Keratinocyte (primary cell): ENCODE measurements around the gene SMPDL3A. TPM values are rescaled to one million over a fixed set of nuclear protein-coding genes. Genes with fewer than 3 reads are reported as not detected.

ENCODE experiments used
- DNase-seq: peaks from one replicate; pipeline ENCODE4 v3.0.0-alpha.2; 2011; ENCODE audit warnings: low read depth, missing footprints, low spot score
- FAIRE-seq: peaks from 2 replicates; lab custom pipeline; 2011; peaks lifted over from hg19 to GRCh38; lab: Jason Lieb, UNC
- H2AFZ ChIP-seq: 2 replicates; pipeline ENCODE4 v1.6.0; 2012; ENCODE audit warnings: low read length, control low read depth, inconsistent platforms; ENCODE audit not compliant: control insufficient read depth
- H3K27ac ChIP-seq: 2 replicates; pipeline ENCODE4 v1.5.1; 2011; ENCODE audit warnings: low read length; ENCODE audit not compliant: control insufficient read depth, insufficient read depth
- H3K27me3 ChIP-seq: 3 replicates; pipeline ENCODE4 v1.6.0; 2011; ENCODE audit warnings: low read length; ENCODE audit not compliant: control insufficient read depth, insufficient read depth; ENCODE audit errors: extremely low read depth
- H3K36me3 ChIP-seq, 2 experiments: 2 replicates in 1 of 2; 3 replicates in 1 of 2; pipeline ENCODE4 v1.5.1; 2011; ENCODE audit warnings: low read length in 2 of 2, mild to moderate bottlenecking in 1 of 2; ENCODE audit not compliant: control insufficient read depth in 2 of 2, insufficient read depth in 2 of 2; ENCODE audit errors: extremely low read depth in 1 of 2
- H3K4me1 ChIP-seq: 3 replicates; pipeline ENCODE4 v1.5.1; 2011; ENCODE audit warnings: low read length; ENCODE audit not compliant: control insufficient read depth, insufficient read depth; ENCODE audit errors: extremely low read depth
- H3K4me2 ChIP-seq: 3 replicates; pipeline ENCODE4 v1.6.0; 2011; ENCODE audit warnings: low read depth, low read length; ENCODE audit not compliant: control insufficient read depth, insufficient read depth; ENCODE audit errors: extremely low read depth
- H3K4me3 ChIP-seq, 3 experiments: fragments of 200-600 bp in 1 of 3; sonication (generic) in 1 of 3; 2 replicates in 2 of 3; 3 replicates in 1 of 3; pipeline ENCODE4 v1.5.1; 2011 to 2016; ENCODE audit warnings: low read length in 3 of 3, mild to moderate bottlenecking in 3 of 3, control low read depth in 2 of 3, inconsistent platforms in 1 of 3, low read depth in 1 of 3, mixed read lengths in 1 of 3, mixed run types in 1 of 3, moderate library complexity in 1 of 3; ENCODE audit not compliant: control insufficient read depth in 2 of 3, insufficient read depth in 2 of 3; ENCODE audit errors: extremely low read depth in 1 of 3
- H3K79me2 ChIP-seq: 2 replicates; pipeline ENCODE4 v1.6.0; 2012; ENCODE audit warnings: low read length; ENCODE audit not compliant: control insufficient read depth, insufficient read depth
- H3K9ac ChIP-seq: 3 replicates; pipeline ENCODE4 v1.6.0; 2011; ENCODE audit warnings: low read length; ENCODE audit not compliant: control insufficient read depth, insufficient read depth; ENCODE audit errors: extremely low read depth
- H3K9me1 ChIP-seq: 3 replicates; pipeline ENCODE4 v1.6.0; 2011; ENCODE audit warnings: low read length; ENCODE audit not compliant: control insufficient read depth, insufficient read depth; ENCODE audit errors: extremely low read depth
- H3K9me3 ChIP-seq: 2 replicates; pipeline ENCODE4 v1.5.1; 2012; ENCODE audit warnings: low read depth, low read length; ENCODE audit not compliant: control insufficient read depth
- H4K20me1 ChIP-seq: 3 replicates; pipeline ENCODE4 v1.6.0; 2011; ENCODE audit warnings: low read length; ENCODE audit not compliant: control insufficient read depth, insufficient read depth; ENCODE audit errors: extremely low read depth
- CTCF ChIP-seq, 3 experiments: IDR thresholded peaks in 1 of 3; conservative IDR thresholded peaks in 1 of 3; optimal IDR thresholded peaks in 1 of 3; 2 replicates in 2 of 3; 3 replicates in 1 of 3; pipeline versions ENCODE3 to v1.5.1; 2011; ENCODE audit warnings: low read length in 3 of 3, mild to moderate bottlenecking in 3 of 3, moderate library complexity in 2 of 3, control low read depth in 1 of 3, inconsistent platforms in 1 of 3; ENCODE audit not compliant: insufficient read depth in 2 of 3; ENCODE audit errors: extremely low read depth in 1 of 3
- EZH2 ChIP-seq: IDR thresholded peaks from one replicate; pipeline ENCODE4 v1.6.1; 2012; ENCODE audit warnings: inconsistent platforms, mild to moderate bottlenecking, low read length, moderate library complexity
- dilution Hi-C: fragments of 300-500 bp; cut with MboI; formaldehyde crosslinking; loops from one replicate; pipeline ENCODE4 v1.7.0; 2020; ENCODE audit warnings: low sequenced_read_pairs; ENCODE audit not compliant: extremely low pct_ligation_motif_present
- polyA plus RNA-seq, 5 experiments: library from polyadenylated mRNA; depleted of rRNA in 3 of 5; stranded (reverse) in 3 of 5; stranded (forward) in 1 of 5; unstranded in 1 of 5; fragments of >200 nt; gene quantifications; 1 replicate in 1 of 5; 2 replicates in 3 of 5; 3 replicates in 1 of 5; pipeline versions ENCODE4 v1.2.1 to v1.2.3, GENCODE V29; 2011 to 2012; ENCODE audit warnings: missing spikeins in 2 of 5, low read depth in 1 of 5, low replicate concordance in 1 of 5

Gene SMPDL3A
- polyA plus RNA-seq, 1 donor (not counting 4 experiments of a cell fraction or from before 2014, with no cell fraction given): 10.8 TPM

GRCh38 chr6:122780114-122780513 is 8.9 kb upstream of the SMPDL3A start:
- Histone ChIP-seq H3K9ac (no peak overlapping the region), H3K36me3 (no peaks in the 10 kb centered on the region), H3K27me3 (no peaks in the 10 kb centered on the region), H2AFZ (no peak overlapping the region), H3K4me2 (no peak overlapping the region), H3K9me3 (no peaks in the 10 kb centered on the region), H4K20me1 (no peaks in the 10 kb centered on the region), H3K9me1 (no peaks in the 10 kb centered on the region), H3K27ac (no peak overlapping the region), H3K4me3 (no peak overlapping the region), H3K79me2 (no peaks in the 10 kb centered on the region), H3K4me1 (no peaks in the 10 kb centered on the region)
- DNase-seq: no peak
- dilution Hi-C loops: no loop called here
- TF ChIP-seq EZH2: no peak
- no peak for TF ChIP-seq CTCF (optimal IDR thresholded peaks at IDR 0.05 in 1 of 3, IDR thresholded peaks at IDR 0.05 in 1 of 3, conservative IDR thresholded peaks at IDR 0.05 in 1 of 3; ENCODE audit: extremely low read depth in 1 of 3, insufficient read depth in 2 of 3, low read length in 3 of 3)
- FAIRE-seq: no peak

- Histone ChIP-seq H4K20me1 (no peaks in the 10 kb centered on the region), H3K9ac (no peak overlapping the region), H3K27me3 (no peaks in the 10 kb centered on the region), H3K36me3 (no peaks in the 10 kb centered on the region), H2AFZ (no peak overlapping the region), H3K27ac (no peak overlapping the region), H3K4me3 (no peak overlapping the region), H3K9me3 (no peaks in the 10 kb centered on the region), H3K79me2 (no peaks in the 10 kb centered on the region), H3K4me1 (no peaks in the 10 kb centered on the region), H3K4me2 (no peak overlapping the region), H3K9me1 (no peaks in the 10 kb centered on the region)
- FAIRE-seq (no peak), DNase-seq (no peak)
- dilution Hi-C loops: no loop called here
- TF ChIP-seq EZH2 (no peak), CTCF (optimal IDR thresholded peaks at IDR 0.05 in 1 of 3, IDR thresholded peaks at IDR 0.05 in 1 of 3, conservative IDR thresholded peaks at IDR 0.05 in 1 of 3; ENCODE audit: extremely low read depth in 1 of 3, insufficient read depth in 2 of 3, low read length in 3 of 3) (no peak)
Observed at GRCh38 chr6:122781716-122782115, 7.3 kb upstream of the SMPDL3A start.
